HG03342 (cell line): ENCODE results near the gene ZCCHC24.
"Not testable (repeated sequence)": the region's sequence is repeated elsewhere in the genome, so short reads cannot be mapped to it uniquely, and the experiment has no call there.

ENCODE experiments used
- ATAC-seq: cut with Tn5 transposase; IDR thresholded peaks from one replicate; pipeline ENCODE4 v1.9.1; 2021; ENCODE audit warnings: mild to moderate bottlenecking, moderate library complexity; ENCODE audit not compliant: unreplicated experiment

The ZCCHC24 gene

DNA sequence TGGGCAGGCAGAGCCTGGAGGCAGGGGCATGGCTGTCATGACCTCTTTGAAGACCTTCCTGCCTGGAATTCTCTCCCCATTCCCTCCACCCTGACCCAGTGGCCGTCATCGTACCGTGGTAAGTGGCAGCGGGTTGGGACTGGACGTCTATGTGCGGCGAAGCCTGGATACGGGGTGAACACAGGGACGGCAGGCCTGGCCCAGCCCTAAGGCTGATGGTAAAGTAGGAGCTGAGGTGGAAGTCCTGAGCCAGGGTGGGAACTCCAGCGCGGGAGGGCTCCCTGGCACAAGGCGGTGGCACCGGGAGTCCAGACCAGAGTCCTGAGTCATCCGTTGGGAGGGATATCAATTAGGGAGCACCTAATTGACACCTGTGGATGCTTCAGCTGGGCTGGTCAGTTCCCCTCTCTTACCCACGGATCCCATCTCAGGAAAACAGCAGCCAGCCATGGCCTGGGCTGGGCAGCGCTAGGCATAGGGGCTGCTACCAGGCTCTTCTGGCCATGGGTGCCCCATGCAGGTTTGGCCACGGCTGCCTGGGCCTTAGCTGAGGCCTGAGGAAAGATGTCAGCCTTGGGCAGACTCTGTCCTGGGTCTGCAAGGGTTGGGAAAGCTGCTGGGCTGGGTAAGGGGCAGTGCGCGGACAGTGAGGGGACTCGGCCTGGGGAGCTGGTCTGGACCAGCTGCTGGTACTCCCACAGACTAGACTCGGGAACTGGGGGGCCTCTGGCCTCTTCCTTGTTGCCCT, 94.8 kb downstream of the ZCCHC24 start:
- ATAC-seq: no peak

DNA sequence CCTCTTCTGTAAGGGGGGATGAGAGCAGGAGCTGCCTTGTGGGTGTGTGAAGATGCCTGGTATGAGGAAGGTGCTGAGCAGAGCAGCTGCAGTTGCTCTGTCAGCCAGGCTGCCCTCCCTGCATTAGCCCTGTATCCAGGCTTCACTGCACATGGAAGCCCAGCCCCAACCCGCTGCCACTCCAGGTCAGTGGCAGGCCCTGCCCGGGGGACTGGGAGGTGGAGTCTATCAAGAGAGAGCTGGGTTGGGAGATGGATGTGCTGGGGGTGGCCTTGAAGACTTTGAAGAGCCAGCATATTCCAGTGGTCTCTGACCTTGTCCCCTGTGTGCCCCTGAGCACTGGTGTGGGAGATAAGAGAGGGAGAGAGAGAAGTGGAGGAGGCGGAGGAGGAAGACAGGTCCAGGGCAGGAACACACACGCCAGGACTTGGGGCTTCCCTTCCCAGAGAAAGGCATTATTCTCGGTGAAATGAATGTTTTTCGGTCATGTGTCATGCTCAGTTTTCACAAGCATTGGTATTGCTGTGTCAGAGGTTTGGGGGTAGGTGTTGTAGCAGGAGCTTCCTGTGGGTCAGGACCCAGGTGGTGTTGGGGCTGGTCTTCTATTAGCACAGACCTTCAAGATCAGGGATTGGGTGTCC, 95.5 kb downstream of the ZCCHC24 start:
- ATAC-seq: no peak

DNA sequence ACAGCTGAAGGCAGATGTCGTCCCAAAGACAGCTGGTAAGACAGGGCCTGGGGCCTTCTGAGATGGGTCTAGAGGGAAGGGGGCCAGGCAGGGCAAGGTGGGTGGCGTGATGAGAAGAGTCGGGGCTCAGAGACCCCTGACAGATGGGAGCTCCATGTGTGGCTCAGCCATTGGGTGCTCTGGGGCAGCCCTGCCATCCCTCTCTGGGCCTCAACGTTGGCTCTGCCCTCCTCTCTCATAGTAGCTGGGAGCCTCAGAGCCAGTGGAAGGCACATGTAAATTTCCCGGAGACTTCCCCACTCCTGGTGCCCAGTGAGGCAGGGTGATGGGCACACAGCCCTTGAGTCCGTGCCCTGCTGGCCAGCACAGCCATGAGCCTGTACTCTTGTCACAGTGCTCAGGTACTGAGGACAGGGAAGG, 96.3 kb downstream of the ZCCHC24 start:
- ATAC-seq: no peak

DNA sequence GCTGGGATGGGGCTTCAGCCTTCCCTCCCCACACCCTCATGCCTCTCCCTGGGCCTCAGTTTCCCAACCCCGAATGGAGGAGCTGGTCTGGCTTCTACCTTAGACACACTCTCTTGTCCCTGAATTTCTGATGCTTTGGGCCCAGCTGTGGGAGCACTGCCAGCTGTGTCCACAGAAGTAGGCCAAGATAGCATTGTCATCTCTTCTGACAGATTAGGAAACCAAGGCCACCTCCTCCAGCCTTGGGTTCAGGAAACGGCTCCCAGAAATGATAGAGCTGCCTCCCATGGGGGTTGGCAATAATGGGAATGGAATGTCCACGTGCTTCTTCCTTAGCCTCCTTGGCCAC, 96.8 kb downstream of the ZCCHC24 start:
- no peak for ATAC-seq

DNA sequence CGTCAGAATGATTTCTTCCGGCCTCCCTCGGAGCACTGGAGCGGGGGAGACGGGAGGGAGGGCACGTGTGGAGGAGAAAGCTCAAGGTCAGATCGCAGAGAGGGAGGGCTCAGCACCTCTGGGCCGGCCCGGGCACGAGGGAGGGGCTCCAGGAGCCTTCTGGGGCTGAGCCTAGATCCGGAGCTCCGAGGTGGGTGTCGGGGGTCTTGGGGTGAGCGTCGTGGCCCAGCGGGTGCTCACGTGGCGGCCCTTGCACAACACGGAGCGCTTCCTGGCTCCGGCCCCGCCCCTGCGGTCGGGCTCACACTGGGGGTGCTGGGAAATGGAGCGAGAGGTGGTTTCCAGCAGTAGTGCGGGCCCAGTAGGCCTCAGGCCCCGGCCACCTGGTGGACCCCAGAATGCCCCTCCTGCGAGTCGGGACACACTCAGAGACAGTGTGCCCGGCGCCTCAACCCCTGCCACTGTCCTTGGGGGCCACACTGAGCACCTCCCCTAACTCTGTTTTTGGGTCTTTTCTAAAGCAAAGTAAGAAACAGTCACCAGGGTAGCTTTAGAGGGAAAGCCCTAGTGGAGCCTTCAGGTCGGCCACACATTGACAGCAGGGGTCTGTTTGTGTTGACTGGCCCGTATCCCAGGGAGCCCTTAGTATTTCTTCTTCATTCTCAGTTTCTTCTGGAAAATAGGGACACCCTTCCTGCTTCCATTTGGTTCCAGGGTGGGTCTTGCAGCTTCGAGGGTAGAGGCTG, 97.4 kb downstream of the ZCCHC24 start:
- ATAC-seq: peak; percentile 56

DNA sequence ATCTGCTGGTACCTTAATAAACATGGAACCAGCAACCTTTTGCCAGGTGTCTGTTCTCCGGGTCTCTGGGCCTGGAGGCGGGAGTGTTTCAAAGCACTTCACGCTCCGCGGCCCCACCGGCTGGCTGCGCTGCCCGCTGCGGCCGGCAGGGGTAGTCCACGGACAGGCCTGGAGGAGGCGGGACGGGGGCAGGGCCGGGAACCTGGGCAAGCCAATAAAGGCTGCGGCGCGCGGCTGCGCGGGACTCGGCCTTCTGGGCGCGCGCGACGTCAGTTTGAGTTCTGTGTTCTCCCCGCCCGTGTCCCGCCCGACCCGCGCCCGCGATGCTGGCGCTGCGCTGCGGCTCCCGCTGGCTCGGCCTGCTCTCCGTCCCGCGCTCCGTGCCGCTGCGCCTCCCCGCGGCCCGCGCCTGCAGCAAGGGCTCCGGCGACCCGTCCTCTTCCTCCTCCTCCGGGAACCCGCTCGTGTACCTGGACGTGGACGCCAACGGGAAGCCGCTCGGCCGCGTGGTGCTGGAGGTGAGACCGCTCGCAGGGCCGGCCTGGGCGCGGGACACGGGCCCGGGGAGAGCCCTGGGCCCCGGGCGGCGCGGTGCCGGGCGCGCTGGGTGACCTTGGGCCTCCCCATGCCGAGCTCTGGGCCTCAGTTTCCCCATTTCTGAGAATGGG, 98.1 kb downstream of the ZCCHC24 start, which contains the start of gene PPIF:
Gene PPIF (plus strand): TSS at position 244 of the 668 bp plus-strand sequence. CDS start 80 bp downstream, at position 324.
- ATAC-seq: peak; percentile 78

DNA sequence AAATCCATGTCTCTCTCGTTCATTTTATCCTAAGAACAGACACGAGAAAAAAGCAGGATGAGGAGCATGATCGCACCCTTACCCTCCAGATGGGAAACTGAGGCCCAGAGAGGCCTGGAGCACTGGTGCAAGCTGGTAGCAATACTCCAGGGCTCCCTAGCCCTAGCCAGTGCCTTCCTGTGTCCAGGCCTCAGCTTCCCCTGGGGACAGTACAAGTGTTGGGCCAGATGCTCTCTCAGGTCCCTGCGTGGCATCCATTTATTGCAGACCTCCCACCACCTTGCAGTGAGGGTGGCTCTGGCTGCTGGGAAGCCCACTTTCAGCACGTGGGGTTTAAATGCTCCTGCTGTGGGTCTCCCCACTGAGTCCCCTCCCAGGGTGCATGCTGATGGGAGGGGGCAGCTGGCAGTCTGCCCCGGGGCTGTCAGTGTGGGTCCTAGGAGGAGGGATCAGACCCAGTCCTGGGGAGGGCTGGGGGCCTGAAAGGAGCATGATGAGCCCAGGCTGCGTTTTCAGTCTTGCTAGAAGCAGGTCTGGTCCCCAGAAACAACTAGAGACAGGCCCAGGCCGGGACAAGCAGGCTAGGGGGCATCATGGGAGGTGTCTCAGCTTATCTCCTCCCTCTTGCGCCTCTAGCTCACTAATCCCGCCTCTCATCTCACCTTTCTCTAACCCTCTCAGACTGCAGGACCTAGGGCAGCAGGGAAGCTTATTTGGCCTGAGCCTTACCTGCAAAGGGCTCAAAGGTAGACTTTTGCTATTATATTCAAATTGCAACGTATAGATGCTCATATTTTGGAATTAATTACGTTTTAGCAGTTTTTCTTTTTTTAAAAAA, 98.8 kb downstream of the ZCCHC24 start:
- no peak for ATAC-seq

DNA sequence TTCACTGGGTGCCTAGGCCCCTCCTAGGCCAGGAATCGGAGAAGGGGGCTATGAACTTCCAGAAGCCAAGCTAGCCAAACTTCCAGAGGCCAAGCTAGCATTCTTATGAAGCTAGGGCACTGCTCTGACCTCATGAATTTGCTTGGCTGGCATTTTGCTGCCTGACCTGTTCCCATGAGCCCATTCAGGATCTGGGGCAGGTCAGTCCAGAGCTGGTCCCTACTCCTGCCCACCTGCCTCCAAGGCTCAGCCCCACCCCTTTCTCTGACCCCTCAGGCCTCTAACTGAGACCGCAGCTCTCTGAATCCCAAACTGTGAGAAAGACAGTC, 99.4 kb downstream of the ZCCHC24 start:
- ATAC-seq: no peak

DNA sequence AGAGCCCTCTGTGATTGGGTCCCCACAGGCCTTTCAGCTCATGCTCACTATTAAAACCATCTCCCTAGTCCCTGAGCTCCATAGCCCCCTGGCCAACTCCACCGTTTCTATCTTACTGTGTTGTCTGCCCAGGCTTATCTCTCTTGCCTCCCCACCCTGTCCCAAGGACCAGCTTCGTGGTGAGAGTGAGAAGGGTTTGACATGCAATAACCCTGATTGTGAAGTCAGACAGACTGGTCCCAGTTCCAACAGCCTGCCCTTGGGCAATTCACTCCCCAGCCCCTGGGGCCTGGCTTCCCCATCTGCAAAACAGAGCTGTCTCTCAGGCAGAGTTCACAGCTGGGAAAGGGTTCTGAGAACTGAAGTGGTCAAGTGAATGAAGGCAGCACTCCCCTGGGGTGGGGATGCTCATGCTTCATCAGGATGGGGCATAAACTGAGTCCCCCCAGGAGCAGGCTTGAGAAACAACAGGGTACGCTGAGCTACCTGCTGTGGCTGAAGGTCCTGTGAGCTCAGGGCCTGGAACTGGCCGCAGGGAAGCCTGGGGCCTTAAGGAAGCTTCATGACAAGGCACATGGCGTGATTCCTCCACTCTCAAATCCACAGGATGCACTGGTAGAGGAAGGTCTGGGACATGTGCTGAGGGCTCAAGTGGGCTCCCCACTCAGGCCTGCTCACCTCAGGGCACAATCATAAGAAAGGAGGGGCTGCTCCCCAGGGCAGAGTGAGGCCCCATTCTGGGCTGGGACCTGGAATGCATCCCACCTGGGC, 100.0 kb downstream of the ZCCHC24 start:
- no peak for ATAC-seq

DNA sequence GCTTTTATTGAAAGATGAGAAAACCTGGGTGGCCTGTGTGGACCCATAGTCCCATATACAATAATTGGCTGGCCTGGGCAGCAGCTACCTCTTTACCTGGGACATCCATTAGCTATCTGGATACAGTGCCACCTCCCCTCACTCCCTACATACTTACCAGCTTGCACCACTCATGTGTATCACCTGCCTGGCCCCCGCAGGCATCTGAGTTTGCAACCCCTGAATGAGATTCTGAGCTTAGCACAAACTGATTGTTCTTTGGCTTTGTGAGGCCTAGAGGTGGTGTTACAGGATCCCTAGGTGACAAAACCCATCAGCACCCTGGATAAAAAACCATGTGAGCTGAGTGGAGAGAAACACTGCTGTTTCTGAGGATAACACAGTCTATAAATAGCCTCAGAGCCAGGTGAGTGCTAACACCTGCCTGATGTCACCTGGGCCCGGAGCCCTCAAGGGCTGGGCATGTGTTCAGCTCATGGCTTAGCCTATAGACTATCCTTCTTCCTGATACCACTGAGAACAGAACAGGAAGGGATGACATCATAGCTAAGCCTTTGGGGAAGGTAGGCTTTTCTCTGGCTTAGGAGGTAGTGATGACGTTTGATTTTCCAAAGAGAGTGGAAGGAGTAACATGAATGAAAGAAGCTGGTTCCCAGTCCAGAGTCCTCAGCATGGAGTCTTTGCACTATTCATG, 100.8 kb downstream of the ZCCHC24 start:
- no peak for ATAC-seq

DNA sequence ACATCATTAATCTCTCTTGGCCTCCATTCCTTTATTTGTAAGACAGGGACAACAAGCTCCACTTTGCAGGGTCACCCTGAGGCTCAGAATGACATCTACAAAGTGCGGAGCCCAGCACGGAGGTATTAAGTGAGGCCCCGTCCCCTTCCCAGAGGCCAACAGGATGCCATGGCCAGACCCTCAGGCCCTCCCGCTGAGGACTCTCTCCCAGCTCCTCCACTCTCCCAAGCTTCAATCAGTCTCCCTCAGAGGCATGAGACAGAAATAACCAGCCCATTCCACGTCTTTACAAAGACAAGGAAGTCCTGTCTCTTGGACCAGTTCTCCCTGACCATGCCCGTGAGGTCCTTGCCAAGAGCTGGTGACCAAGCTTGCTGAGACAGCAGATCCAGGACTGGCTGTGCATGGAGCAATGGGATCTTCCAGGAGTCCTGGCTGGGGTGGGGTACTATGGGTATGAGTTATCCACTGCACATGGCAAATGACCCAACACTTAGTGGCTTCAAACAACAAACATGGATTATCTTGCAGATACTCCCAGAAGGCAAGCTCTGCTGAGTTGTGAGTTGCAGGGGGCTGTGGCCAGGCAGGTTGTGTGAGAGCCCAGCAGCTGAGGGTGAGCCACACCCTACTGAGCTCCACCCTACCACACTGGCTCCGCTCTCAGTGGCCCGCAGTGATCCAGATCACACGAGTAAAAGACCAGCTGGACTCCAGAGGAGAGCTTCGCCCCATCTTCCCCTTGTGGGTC, 102.4 kb downstream of the ZCCHC24 start:
- ATAC-seq: no peak

DNA sequence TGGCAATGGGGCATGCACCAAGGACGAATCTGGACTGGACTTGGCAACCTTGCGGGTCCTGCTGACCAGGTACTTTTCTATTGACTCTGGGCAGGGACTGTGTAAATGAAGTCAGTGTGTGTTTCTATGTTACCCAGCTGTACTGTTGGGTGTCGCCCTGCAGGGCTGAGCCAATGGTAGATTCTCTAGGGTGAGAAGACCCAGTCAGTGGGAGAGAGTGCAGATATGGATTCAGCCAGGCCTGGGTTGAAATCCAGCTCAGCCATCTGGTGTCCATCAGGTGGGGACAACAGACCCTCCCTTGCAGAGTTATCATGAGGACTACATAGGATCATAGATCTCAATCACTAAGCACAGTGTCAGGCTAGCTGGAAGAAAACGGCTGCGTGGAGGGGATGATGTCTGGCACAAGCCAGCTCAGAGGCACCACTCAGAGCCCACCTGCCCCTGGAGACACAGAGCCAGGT, 103.1 kb downstream of the ZCCHC24 start:
- no peak for ATAC-seq

DNA sequence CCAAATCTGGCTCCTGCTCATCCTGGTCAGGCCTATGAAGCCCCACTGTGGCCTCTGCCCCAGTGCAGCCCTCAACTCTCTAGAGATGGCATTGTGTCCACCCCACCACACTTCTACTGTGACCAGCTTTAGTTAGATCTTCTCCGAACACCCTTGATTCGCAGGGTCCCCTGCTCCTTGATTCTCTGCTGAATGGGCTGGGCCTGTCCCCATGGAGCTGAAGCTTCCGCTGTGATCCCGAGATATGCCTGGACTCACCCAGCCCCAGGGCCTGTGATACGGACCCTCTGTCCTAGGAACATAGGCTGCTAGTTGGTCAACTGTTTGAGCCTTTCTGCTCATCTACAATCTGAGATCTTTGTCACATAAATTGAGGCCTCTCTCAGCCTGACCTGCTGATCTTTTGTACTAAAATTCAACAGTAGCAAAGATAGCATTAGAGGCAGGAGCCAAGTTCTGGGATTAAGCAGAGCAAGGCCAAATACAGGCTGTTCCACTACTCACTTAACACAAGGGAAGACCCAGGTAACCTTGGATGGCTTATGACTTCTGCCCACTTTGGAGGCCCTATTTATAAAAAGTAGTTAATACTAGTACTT, 104.7 kb downstream of the ZCCHC24 start:
- ATAC-seq: no peak

DNA sequence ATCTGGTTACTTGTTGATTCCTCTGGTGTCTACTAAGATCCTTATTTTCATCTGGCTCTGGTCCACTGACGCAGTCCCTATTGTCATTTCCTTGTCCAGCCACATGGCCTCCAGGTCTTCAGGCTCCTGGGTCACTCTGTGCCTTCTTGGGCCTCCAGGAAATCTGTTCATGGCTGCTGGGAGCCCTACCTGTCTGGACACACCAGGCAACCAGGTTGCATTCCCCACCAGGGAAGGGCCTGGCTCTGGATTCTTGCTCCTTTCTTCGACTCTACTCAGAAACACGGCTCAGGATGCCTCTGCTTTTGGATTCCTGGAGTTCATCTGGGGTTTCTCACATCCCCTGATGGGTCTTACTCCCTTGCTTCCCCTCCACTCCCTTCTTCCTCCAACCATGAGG, 106.2 kb downstream of the ZCCHC24 start:
- ATAC-seq: no peak

DNA sequence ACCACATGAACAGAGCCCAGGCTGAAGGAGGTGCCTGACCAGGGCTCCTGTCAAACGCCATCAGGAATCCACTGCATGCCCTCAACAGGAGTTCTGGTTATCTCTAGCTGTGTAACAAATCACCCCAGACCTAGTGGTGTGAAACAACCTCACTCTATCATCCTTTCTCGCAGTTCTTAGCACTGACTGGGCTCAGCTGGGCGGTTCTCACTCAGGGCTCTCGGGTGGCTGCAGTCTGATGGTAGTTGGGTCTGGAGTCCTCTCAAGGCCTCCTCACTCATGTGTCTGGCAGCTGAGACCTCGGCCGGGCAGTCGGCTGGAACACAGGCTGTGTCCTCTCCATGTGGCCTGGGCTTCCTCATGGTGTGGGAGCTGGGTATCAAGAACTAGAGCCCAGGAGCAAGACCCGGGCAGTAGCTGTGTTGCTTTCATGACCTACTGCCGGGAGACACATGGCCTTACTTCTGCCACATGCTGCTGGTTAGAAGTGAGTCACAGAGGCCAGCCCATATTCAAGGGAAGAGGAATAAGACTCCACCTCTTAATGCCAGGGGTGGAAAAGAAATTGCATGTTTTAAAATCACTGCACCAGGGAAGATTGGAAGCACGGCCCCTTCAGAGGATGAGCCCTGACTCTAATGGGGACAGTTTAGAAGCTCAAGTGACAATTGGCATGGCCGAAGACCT, 107.5 kb downstream of the ZCCHC24 start:
- not testable (repeated sequence) for ATAC-seq

DNA sequence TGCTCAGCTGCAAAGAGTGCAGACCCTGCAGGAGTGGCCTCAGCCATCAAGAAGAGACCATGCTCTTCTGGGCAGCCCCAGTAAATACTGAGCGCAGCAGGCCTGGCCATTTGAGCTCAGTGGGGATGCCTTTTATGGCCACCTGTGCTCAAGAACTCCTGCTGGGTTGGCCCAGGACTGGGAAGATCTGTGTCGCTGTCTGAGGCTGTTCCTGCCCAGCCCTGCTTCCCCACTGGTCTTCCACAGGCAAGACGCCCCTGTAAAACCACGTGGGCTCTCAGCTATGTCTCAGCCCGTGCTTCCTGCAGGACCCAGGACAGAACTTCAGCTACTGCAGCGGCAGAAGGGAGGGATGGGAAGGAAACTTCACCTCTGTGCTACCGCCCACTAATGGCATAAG, 108.7 kb downstream of the ZCCHC24 start:
- ATAC-seq: no peak

DNA sequence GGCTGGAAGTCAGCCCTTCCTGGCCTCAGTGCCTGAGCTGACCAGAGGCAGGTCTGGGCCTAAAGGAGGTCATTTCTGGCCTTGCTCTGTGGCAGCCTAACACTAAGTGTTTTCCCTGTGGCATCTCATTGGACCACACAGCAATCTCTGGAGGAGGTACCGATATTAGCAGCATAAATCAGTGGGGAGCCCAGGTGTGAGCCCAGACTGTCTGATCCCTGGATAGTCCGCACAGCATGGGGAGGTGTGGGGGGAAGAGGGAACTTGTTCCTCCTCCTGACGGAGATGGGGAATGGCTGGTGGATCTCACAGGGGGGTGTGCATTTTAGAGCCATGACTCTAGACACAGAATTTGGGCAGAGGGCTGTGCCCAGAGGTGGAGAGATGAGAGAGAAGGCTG, 109.1 kb downstream of the ZCCHC24 start:
- no peak for ATAC-seq
